Measurements from ENCODE around the gene CPSF4. TPM values are rescaled to one million over a fixed set of nuclear protein-coding genes. Genes with fewer than 3 reads are reported as not detected.

Gene CPSF4
- total RNA-seq, 1 donor from 2014 or later: 26.9 TPM

- intact Hi-C loops (cut with DNase I): no loop called here
- ATAC-seq (no peak), DNase-seq (no peak)
- Histone ChIP-seq H3K9me3 (no peaks in the 10 kb centered on the region), H3K4me3 (no peak overlapping the region), H3K4me1 (no peaks in the 10 kb centered on the region), H3K27me3 (no peaks in the 10 kb centered on the region), H3K27ac (no peak overlapping the region), H3K36me3 (peaks cover 33% of the 10 kb centered on the region)
- TF ChIP-seq, protein P1, sequence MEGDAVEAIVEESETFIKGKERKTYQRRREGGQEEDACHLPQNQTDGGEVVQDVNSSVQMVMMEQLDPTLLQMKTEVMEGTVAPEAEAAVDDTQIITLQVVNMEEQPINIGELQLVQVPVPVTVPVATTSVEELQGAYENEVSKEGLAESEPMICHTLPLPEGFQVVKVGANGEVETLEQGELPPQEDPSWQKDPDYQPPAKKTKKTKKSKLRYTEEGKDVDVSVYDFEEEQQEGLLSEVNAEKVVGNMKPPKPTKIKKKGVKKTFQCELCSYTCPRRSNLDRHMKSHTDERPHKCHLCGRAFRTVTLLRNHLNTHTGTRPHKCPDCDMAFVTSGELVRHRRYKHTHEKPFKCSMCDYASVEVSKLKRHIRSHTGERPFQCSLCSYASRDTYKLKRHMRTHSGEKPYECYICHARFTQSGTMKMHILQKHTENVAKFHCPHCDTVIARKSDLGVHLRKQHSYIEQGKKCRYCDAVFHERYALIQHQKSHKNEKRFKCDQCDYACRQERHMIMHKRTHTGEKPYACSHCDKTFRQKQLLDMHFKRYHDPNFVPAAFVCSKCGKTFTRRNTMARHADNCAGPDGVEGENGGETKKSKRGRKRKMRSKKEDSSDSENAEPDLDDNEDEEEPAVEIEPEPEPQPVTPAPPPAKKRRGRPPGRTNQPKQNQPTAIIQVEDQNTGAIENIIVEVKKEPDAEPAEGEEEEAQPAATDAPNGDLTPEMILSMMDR (IDR thresholded peaks at IDR 0.05): no peak
Observed at GRCh38 chr7:99485094-99485493, 46.4 kb downstream of the CPSF4 start.

DNA sequence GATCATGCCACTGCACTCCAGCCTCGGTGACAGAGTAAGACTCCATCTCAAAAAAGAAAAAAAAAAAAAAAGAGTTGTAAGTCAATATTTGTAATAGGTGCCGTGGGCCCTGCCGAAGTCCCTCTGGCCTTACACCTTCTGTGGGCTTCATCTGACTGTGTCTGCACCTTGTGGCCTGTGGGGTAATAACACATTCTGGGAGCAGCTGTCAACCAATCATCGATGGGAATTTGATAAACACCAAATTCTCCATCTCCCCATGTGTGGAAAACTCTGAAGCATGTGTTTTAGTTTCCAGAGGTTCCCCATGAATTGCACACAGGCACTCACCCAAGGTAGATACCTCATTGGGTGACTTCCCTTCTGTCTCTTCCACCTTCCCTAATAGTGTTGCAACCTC is 50.5 kb downstream of the CPSF4 start:
- peaks cover 4% of the 10 kb centered on the region for H3K9me3 ChIP-seq
- no peaks in the 10 kb centered on the region for H3K4me1 ChIP-seq
- H3K4me3 ChIP-seq: no peak overlapping the region
- no peak for ATAC-seq
- intact Hi-C loops (cut with DNase I): no loop called here
- no peak overlapping the region for H3K27ac ChIP-seq
- DNase-seq: no peak
- no peaks in the 10 kb centered on the region for H3K27me3 ChIP-seq
- TF ChIP-seq, protein P1 (IDR thresholded peaks at IDR 0.05): no peak
- H3K36me3 ChIP-seq: peaks cover 40% of the 10 kb centered on the region

GRCh38 chr7:99490878-99491277 is 52.1 kb downstream of the CPSF4 start:
- Histone ChIP-seq H3K27me3 (no peaks in the 10 kb centered on the region), H3K9me3 (peaks cover 11% of the 10 kb centered on the region), H3K4me3 (no peak overlapping the region), H3K36me3 (peaks cover 45% of the 10 kb centered on the region), H3K27ac (no peak overlapping the region), H3K4me1 (no peaks in the 10 kb centered on the region)
- intact Hi-C loops (cut with DNase I): no loop called here
- DNase-seq (no peak), ATAC-seq (no peak)
- TF ChIP-seq, protein P1 (IDR thresholded peaks at IDR 0.05): no peak

DNA sequence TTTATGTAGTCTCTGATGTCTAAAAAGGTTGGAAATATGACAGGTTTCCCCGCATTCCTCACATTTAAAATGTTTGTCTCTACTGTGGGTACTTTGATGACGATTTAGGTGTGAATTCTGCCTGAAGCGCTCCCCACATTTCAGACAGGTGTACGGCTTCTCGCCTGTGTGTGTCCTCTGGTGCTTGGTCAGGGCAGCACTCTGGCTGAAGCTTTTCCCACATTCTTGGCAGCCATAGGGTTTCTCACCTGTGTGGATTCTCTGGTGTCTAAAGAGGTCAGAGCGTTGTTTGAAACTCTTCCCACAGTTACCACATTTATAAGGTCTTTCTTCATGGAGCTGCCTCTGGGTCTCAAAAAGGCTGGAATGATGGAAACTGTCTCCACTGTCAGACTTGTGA is 55.1 kb downstream of the CPSF4 start:
- H3K9me3 ChIP-seq: peaks cover 11% of the 10 kb centered on the region
- H3K27ac ChIP-seq: no peak overlapping the region
- no peak for ATAC-seq
- H3K4me1 ChIP-seq: peaks cover 17% of the 10 kb centered on the region
- peaks cover 61% of the 10 kb centered on the region for H3K36me3 ChIP-seq
- no peak overlapping the region for H3K4me3 ChIP-seq
- intact Hi-C loops (cut with DNase I): no loop called here
- TF ChIP-seq, protein P1 (IDR thresholded peaks at IDR 0.05): no peak
- no peaks in the 10 kb centered on the region for H3K27me3 ChIP-seq
- DNase-seq: no peak

GRCh38 chr7:99497766-99498545 is 59.2 kb downstream of the CPSF4 start:
- Histone ChIP-seq H3K9me3 (peaks cover 11% of the 10 kb centered on the region), H3K36me3 (peaks cover 52% of the 10 kb centered on the region), H3K4me1 (peaks cover 24% of the 10 kb centered on the region), H3K27me3 (no peaks in the 10 kb centered on the region), H3K4me3 (peak overlapping the region; percentile 100), H3K27ac (no peak overlapping the region)
- intact Hi-C loops (cut with DNase I): no loop called here
- TF ChIP-seq, protein P1 (IDR thresholded peaks at IDR 0.05): no peak
- DNase-seq: no peak
- ATAC-seq: no peak

All from upper lobe of right lung (tissue), 1 donor.